HepG2 (cell line): Measurements from ENCODE around the gene VPS29. TPM values are rescaled to one million over a fixed set of nuclear protein-coding genes. Genes with fewer than 3 reads are reported as not detected.
A peak's percentile ranks its signal among the peaks of the same experiment; 100 is the strongest.
"Not testable (repeated sequence)": the region's sequence is repeated elsewhere in the genome, so short reads cannot be mapped to it uniquely, and the experiment has no call there.

Experiments
- ATAC-seq: fragments of 200-7000 bp; cut with Tn5 transposase; 3 replicates; pipeline ENCODE4 v1.9.1; 2020; ENCODE audit warnings: mild to moderate bottlenecking, moderate library complexity
- BruUV-seq: library from RNA; stranded (reverse); fragments of 400-500 nt; replicated peaks from 2 replicates; lab custom pipeline; 2021; lab: Mats Ljungman, UMichigan
- CTCF ChIA-PET: fragments of 300-600 bp; formaldehyde crosslinking; extraction: SDS; loops from one replicate; lab custom pipeline; 2021; ENCODE audit warnings: low total read pairs, inconsistent platforms, low intra/inter-chr PET ratio; lab: Yijun Ruan, JAX
- POLR2A ChIA-PET: fragments of 350-600 bp; sonication (Branson Sonifier 250); formaldehyde crosslinking; loops from one replicate; lab custom pipeline; 2020; ENCODE audit warnings: antibody characterized with exemption, inconsistent platforms; lab: Yijun Ruan, JAX
- DNase-seq: peaks from one replicate; pipeline ENCODE4 v3.0.0-alpha.2; 2015; ENCODE audit warnings: low spot score
- FAIRE-seq: peaks from 3 replicates; lab custom pipeline; 2011; peaks lifted over from hg19 to GRCh38; lab: Jason Lieb, UNC
- H2AFZ ChIP-seq: one replicate; pipeline ENCODE4 v1.6.1; 2011; ENCODE audit warnings: low read length, inconsistent platforms
- H3K27ac ChIP-seq: fragments of 300-600 bp; 3 replicates; pipeline ENCODE4 v1.8.0; 2011; ENCODE audit warnings: mixed run types, mild to moderate bottlenecking, mixed read lengths, low read length, inconsistent platforms; ENCODE audit not compliant: insufficient read depth; ENCODE audit errors: extremely low read length
- H3K27me3 ChIP-seq, 2 experiments: fragments of 200-600 bp in 1 of 2; 2 replicates in 1 of 2; 3 replicates in 1 of 2; pipeline versions ENCODE4 v1.6.0 to v1.8.0; 2011; ENCODE audit warnings: low read length in 2 of 2, mild to moderate bottlenecking in 2 of 2, moderate library complexity in 2 of 2, inconsistent platforms in 1 of 2; ENCODE audit not compliant: insufficient read depth in 2 of 2, control insufficient read depth in 1 of 2
- H3K36me3 ChIP-seq, 2 experiments: fragments of 200-600 bp in 1 of 2; replicated peaks in 1 of 2; 2 replicates in 1 of 2; 3 replicates in 1 of 2; pipeline versions ENCODE4 v1.5.1 to v1.8.0; 2011; ENCODE audit warnings: low read length in 2 of 2, inconsistent platforms in 1 of 2; ENCODE audit not compliant: insufficient read depth in 2 of 2, control insufficient read depth in 1 of 2
- H3K4me1 ChIP-seq: 2 replicates; pipeline ENCODE4 v1.5.1; 2012; ENCODE audit warnings: low read length, inconsistent platforms; ENCODE audit not compliant: insufficient read depth
- H3K4me2 ChIP-seq: 2 replicates; pipeline ENCODE4 v1.6.0; 2011; ENCODE audit warnings: low read depth, low read length, inconsistent platforms
- H3K4me3 ChIP-seq, 3 experiments: fragments of 200-600 bp in 1 of 3; sonication (generic), shearing (Covaris generic) in 1 of 3; replicated peaks in 1 of 3; 2 replicates each; pipeline ENCODE4 v1.5.1; 2011 to 2016; ENCODE audit warnings: low read length in 3 of 3, inconsistent platforms in 2 of 3, low read depth in 2 of 3, mild to moderate bottlenecking in 2 of 3, control low read depth in 1 of 3, mixed read lengths in 1 of 3; ENCODE audit not compliant: insufficient read depth in 1 of 3
- H3K79me2 ChIP-seq: one replicate; pipeline ENCODE4 v1.6.1; 2011; ENCODE audit warnings: low read length, inconsistent platforms; ENCODE audit not compliant: insufficient read depth
- H3K9ac ChIP-seq: 2 replicates; pipeline ENCODE4 v1.6.0; 2011; ENCODE audit warnings: mild to moderate bottlenecking, low read depth, low read length, inconsistent platforms; ENCODE audit not compliant: insufficient read depth
- H3K9me3 ChIP-seq: 2 replicates; pipeline ENCODE4 v1.5.1; 2012; ENCODE audit warnings: mild to moderate bottlenecking, low read length
- H4K20me1 ChIP-seq: 2 replicates; pipeline ENCODE4 v1.6.0; 2011; ENCODE audit warnings: inconsistent platforms, mild to moderate bottlenecking, low read length, moderate library complexity; ENCODE audit not compliant: insufficient read depth
- TARDBP ChIP-seq: sonication (generic); formaldehyde crosslinking; IDR thresholded peaks from 2 replicates; pipeline ENCODE4 v1.8.0; 2022; ENCODE audit warnings: mild to moderate bottlenecking, missing genetic modification reagents
- ZNF121 ChIP-seq: sonication (generic); formaldehyde crosslinking; IDR thresholded peaks from 2 replicates; pipeline ENCODE4 v1.5.0; 2020; ENCODE audit warnings: mild to moderate bottlenecking, missing genetic modification reagents
- WGBS: methylation state at CpG from one replicate; pipeline ENCODE4 v1.1.6; 2017; ENCODE audit warnings: low lambda C conversion rate; 5-methylcytosine and 5-hydroxymethylcytosine counted together
- in situ Hi-C: cut with HindIII; loops from 2 replicates; pipeline ENCODE4 v1.10.0; 2017; ENCODE audit warnings: low pct_unique_long_range_greater_than_20kb; ENCODE audit not compliant: extremely low pct_ligation_motif_present
- intact Hi-C: fragments of 100-400 bp; cut with micrococcal nuclease; formaldehyde crosslinking; loops from one replicate; pipeline ENCODE4 v1.10.0; 2022; ENCODE audit not compliant: unreplicated experiment
- polyA plus RNA-seq, 8 experiments: library from polyadenylated mRNA; depleted of rRNA in 3 of 8; stranded (reverse) in 7 of 8; unstranded in 1 of 8; fragments of >200 nt; fragmentation: Illumina TruSeq in 4 of 8; extraction: Trizol in 4 of 8; gene quantifications; 2 replicates each; pipeline versions ENCODE4 v1.2.1 to v1.2.3, GENCODE V29; 2011 to 2016; ENCODE audit warnings: low read depth in 4 of 8, missing spikeins in 1 of 8, mixed read lengths in 1 of 8; ENCODE audit not compliant: insufficient read depth in 1 of 8
- total RNA-seq, 5 experiments: library from RNA; depleted of rRNA; stranded (reverse); fragments of >200 nt; fragmentation: Illumina TruSeq; extraction: Trizol; gene quantifications; 2 replicates each; pipeline ENCODE4 v1.2.3, GENCODE V29; 2016; ENCODE audit warnings: low read depth in 1 of 5

Gene VPS29
- total and polyA plus RNA-seq, 2 of the 13 experiments (the other 11 are each of a cell fraction or from before 2014, with no cell fraction given) = 107 to 114 TPM

DNA sequence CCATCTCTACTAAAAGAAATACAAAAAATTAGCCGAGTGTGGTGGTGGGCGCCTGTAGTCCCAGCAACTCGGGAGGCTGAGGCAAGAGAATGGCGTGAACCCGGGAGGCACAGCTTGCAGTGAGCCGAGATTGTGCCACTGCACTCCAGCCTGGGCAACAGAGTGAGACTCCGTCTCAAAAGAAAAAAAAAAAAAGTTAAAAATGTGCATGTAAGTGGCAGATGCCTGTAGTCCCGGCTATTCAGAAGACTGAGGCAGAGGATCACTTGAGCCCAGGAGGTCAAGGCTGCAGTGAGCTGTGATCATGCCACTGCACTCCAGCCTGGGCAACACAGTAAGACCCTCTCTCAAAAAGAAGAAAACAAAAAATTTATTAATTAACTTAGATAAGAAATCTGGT lies 16.1 kb upstream of the VPS29 start:
- H3K9ac ChIP-seq, ATAC-seq, in situ Hi-C loops, H3K9me3 ChIP-seq, CTCF ChIA-PET, H3K79me2 ChIP-seq, H3K4me3 ChIP-seq, H4K20me1 ChIP-seq, H3K4me2 ChIP-seq, intact Hi-C loops, H3K27me3 ChIP-seq, FAIRE-seq, H3K4me1 ChIP-seq, H3K27ac ChIP-seq, BruUV-seq, H3K36me3 ChIP-seq, DNase-seq, H2AFZ ChIP-seq: not testable (repeated sequence)
- POLR2A ChIA-PET = interaction anchor here (0.6 kb wide), 1 partner anchor 87 kb away, joined by 4 read pairs; no protein-coding TSS in a partner anchor
- peak; percentile 53; the same call in 1 of the 2 replicates for TF ChIP-seq ZNF121 (CRISPR knock-in tag)
- WGBS = 55% methylated on average over 8 of the region's 8 CpGs

DNA sequence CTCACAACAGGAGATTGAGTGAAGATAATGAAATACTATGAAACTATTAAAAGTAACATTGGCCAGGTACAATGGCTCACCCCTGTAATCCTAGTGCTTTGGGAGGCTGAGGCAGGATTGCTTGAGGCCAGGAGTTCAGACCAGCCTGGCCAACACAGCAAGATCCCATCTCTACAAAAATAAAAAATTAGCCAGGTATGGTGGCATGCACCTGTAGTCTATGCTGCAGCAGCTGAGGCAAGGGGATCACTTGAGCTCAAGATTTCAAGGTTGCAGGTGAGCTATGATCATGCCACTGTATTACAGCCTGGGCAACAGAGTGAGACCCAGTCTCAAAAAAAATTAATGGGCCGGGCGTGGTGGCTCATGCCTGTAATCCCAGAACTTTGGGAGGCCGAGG lies 15.1 kb upstream of the VPS29 start:
- 58% methylated on average over 3 of the region's 3 CpGs for WGBS
- H3K4me1 ChIP-seq = no peaks in the 10 kb centered on the region
- CTCF ChIA-PET = no interaction called here

More for the DNA sequence above, 15.1 kb upstream of the VPS29 start:
- no TSS peak for BruUV-seq
- Histone ChIP-seq H2AFZ (no peak overlapping the region), H3K27ac (no peak overlapping the region), H3K27me3 (no peaks in the 10 kb centered on the region), H3K4me2 (no peak overlapping the region), H3K9ac (no peak overlapping the region), H3K79me2 (no peaks in the 10 kb centered on the region), H3K4me3 (no peak overlapping the region), H4K20me1 (no peaks in the 10 kb centered on the region), H3K36me3 (no peaks in the 10 kb centered on the region), H3K9me3 (no peaks in the 10 kb centered on the region)
- TF ChIP-seq ZNF121 (CRISPR knock-in tag) = peak; percentile 82
- TF ChIP-seq TARDBP (CRISPR knock-in tag) = no peak
- DNase-seq (no peak), FAIRE-seq (no peak), ATAC-seq (no peak)
- in situ Hi-C loops = no loop called here
- POLR2A ChIA-PET = no interaction called here
- intact Hi-C loops = no loop called here
